NCI-H2227 (cell line): ENCODE data around the gene FER1L5.

Experiments used
- DNase-seq: peaks from one replicate; lab custom pipeline; 2025; ENCODE audit not compliant: unreplicated experiment; lab: John Stamatoyannopoulos, UW

Gene FER1L5

DNA sequence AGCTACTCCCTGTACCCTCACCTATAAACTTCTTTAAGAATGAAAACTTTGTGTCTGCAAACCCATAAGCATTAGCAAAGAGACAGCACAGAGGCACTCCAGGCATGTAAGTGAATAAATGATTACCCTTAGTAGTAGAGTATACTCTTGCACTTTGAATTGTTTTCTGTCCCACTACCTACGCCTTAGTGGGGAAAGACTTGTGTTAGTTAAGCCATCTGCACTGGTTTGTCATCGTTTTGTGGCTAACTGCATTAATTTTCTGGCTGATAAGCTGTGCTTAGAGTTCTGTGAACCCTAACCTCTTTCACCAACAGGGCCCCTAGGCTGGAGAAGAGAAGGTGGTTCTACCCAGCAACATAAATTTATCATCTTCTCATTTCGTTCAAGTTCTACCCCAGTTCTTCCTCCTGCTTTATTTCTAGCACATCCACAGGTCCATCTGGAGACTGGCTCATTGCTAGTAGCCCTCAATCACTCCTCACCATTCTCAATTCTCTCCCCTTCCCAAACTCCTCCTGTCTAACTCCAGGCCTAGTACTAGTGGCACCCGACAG is 96.6 kb downstream of the FER1L5 start:
- DNase-seq, result no peak

DNA sequence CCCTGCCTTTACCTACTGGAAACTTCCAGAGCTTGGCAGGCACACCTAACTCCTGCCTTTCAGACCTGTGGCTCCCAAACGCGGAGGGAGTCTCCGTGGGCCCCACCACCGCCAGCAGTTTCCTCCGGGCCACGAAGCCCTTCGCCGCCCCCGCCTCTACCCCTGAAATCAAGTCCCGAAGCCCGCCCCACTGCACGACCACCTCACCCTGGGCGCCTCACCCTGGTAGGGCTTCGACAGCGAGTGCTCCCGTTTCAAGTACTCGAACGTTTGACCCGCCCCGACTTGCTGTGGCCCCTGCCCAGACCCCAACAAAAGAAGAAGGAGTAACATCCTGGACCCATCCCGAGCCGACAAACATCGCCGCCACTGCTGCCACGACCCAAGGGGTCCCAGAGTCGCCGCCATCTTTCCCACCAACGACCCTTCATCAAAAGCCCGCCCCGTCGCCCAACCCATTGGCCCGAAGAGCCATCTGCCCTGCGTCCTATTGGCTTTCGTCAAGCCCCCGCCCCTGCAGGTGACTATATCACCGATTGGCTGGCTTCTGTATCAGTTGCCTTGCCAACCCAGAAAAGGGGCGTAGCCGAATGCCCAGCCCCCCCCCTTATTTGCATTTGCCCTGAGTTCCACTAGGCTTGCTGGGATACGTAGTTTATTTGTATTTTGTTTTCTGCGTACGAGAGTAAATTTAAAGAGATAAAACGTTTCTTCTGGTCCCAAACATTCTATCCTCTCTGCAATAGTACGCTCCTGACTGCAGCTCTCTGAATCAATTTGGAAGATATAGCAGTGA is 97.3 kb downstream of the FER1L5 start, which contains the start of gene LMAN2L:
LMAN2L (minus strand) TSS at position 432 of the 796 bp plus-strand sequence; CDS start at position 408, 24 bp downstream.
- peak; percentile 98 for DNase-seq

GRCh38 chr2:96747061-96747617 is 104.6 kb downstream of the FER1L5 start:
- no peak for DNase-seq

- no peak for DNase-seq
These were observed 109.2 kb downstream of the FER1L5 start for GRCh38 chr2:96751800-96752199.

DNA sequence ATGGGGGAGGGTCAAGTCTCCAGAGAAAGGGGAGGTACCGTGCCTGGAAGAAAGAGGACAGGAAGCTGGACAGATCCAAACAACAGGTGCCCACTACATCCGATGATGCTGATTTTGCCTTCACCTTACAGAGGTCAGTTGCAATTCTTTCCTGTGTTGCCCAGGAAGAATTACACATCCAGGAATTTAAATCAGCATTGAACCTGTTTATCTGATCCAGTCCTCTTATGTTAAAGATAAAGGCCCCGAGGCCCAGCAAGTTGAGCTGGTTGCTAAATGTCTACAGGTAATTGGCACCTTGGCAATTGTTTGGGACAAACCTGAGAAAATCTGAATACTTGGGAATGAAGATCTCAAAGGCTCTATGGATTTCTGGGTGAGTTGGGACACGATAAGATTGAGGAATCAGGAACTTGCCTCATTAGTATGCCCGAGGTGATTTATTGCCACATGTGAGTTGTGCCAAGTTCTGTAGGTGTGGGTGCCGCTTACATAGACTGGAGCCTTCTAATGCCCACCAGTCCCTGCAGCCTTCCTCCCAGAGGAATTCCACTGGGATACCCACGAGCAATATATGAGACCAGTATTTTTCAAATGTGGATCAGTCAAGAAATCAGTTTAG is 111.2 kb downstream of the FER1L5 start:
- no peak for DNase-seq

- DNase-seq, result no peak
These were observed 111.8 kb downstream of the FER1L5 start for GRCh38 chr2:96754317-96754716.
